NB4 (cell line): ENCODE results near the gene ATRN.

Source experiments
- CTCF ChIP-seq: IDR thresholded peaks from one replicate; pipeline ENCODE4 v1.5.1; 2012; ENCODE audit warnings: low read depth, low read length
- MAX ChIP-seq: IDR thresholded peaks from 2 replicates; pipeline ENCODE4 v1.6.1; 2011; ENCODE audit warnings: low read depth, low read length
- POLR2A ChIP-seq: IDR thresholded peaks from 2 replicates; pipeline ENCODE4 v1.6.1; 2011; ENCODE audit warnings: mild to moderate bottlenecking; ENCODE audit not compliant: insufficient read length; ENCODE audit errors: extremely low read depth

- TF ChIP-seq CTCF = no peak
- no peak for TF ChIP-seq POLR2A
- no peak for TF ChIP-seq MAX
These were observed 159.6 kb downstream of the ATRN start for GRCh38 chr20:3630429-3630828.
